Activated T-helper 1 cell treated with anti-CD3 and anti-CD28 coated beads, Interleukin-2, amount 50 U/mL, for 16 hours (primary cell): ENCODE measurements around the gene MAGED4.
"Not testable (repeated sequence)": the region's sequence is repeated elsewhere in the genome, so short reads cannot be mapped to it uniquely, and the experiment has no call there.

Experiments used
- DNase-seq, 2 donors: peaks; one replicate each; pipeline ENCODE4 v3.0.0-alpha.2; 2020; ENCODE audit warnings: low read depth in 1 of 2, low spot score in 1 of 2

Gene MAGED4

DNA sequence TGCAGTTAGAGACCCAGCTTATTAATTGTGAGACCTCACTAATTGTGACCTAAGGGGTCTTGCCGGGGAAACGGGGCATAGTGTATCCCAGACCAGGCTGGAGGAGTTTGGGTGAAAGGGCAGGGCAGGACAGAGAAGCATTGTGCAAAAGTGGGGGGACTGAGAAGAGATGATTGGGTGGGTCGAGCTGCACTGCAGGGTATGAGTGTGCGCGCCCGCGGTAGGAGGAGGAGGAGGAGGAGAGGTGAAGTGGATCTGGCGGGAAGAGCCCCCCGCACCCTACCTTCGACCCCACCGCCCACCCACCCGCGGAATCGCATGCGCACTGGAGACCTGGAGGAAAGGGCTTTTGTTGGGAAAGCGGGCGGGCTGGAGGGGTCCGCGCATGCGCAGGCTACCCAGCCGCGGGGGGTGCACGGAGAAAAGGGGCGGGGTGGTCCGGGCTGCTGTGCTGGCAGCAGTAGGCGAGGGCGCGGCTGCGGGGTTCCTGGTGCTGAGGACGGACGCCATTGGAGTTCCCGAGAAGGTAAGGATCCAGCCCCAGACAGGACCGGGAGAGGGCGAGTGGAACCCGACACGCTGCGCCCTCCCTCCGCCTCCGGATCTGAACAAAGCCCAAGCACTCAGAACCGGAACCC is at the start of gene MAGED4:
Gene MAGED4, plus strand, starts transcription at position 449 of the 638 bp plus-strand sequence. CDS start 1,035 bp downstream, outside the sequence.
- DNase-seq = not testable (repeated sequence)

GRCh38 chrX:52138830-52139544 is 45.7 kb upstream of the MAGED4 start:
- no peak for DNase-seq

GRCh38 chrX:52139545-52139895 is 45.2 kb upstream of the MAGED4 start:
- DNase-seq = no peak

DNA sequence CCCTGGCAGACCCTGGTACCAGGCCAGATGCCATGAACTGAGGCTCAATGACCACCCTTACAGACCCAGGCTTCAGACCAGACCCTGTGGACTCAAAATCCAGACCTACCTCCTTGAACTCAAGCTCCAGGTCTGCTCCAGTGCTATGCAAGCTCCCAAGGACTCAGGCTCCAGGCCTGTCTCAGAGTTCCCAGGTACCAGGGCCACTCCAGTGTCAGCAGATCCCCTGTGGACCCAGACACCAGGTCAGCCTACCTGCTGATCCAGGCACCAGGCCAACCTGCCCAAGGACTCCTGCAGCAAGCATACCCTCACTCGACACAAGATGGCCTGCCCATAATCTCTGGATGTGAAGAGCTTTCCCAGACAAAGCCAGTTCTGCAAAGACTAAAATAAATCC is 44.7 kb upstream of the MAGED4 start:
- DNase-seq = no peak

DNA sequence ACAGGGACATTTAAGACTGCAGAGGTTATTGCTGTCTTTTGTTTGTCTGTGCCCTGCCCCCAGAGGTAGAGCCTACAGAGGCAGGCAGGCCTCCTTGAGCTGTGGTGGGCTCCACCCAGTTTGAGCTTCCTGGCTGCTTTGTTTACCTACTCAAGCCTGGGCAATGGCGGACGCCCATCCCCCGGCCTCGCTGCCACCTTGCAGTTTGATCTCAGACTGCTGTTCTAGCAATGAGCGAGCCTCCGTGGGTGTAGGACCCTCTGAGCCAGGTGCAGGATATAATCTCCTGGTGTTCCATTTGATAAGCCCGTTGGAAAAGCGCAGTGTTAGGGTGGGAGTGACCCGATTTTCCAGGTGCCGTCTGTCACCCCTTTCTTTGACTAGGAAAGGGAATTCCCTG is 34.0 kb upstream of the MAGED4 start:
- not testable (repeated sequence) for DNase-seq

DNA sequence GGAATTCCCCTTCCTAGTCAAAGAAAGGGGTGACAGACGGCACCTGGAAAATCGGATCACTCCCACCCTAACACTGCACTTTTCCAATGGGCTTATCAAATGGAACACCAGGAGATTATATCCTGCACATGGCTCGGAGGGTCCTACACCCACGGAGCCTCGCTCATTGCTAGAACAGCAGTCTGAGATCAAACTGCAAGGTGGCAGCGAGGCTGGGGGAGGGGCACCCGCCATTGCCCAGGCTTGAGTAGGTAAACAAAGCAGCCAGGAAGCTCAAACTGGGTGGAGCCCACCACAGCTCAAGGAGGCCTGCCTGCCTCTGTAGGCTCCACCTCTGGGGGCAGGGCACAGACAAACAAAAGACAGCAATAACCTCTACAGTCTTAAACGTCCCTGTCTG is 24.5 kb upstream of the MAGED4 start:
- DNase-seq = not testable (repeated sequence)

- no peak for DNase-seq
These were observed 17.8 kb upstream of the MAGED4 start for GRCh38 chrX:52166840-52167239.

DNA sequence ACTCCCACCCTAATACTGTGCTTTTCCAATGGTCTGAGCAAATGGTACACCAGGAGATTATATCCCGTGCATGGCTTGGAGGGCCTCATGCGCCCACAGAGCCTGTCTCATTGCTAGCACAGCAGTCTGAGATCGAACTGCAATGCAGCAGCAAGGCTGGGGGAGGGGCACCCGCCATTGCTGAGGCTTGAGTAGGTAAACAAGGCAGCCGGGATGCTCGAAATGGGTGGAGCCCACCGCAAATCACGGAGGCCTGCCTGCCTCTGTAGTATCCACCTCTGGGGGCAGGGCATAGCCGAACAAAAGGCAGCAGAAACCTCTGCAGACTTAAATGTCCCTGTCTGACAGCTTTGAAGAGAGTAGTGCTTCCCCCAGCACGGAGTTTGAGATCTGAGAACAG is 13.6 kb upstream of the MAGED4 start:
- DNase-seq = not testable (repeated sequence)

DNA sequence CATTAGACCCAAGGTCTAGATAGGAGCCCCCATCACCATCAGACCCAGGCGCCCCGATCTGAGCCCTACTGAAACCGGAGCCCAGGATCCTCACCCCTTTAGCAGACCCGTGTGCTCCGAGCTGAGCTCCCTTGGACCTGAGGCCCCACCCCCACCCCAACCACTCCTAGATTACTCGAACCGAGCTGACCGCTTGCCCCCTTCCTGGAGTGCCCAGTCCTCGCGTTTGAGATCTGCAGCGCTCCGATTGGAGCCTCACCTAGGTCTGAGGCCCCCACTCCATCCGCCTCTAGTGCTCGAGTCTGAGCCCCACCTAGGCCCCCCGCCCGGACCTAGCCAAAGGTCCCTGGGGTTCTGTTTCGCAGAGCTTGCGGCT is 378 bp downstream of the MAGED4 start:
- not testable (repeated sequence) for DNase-seq

DNA sequence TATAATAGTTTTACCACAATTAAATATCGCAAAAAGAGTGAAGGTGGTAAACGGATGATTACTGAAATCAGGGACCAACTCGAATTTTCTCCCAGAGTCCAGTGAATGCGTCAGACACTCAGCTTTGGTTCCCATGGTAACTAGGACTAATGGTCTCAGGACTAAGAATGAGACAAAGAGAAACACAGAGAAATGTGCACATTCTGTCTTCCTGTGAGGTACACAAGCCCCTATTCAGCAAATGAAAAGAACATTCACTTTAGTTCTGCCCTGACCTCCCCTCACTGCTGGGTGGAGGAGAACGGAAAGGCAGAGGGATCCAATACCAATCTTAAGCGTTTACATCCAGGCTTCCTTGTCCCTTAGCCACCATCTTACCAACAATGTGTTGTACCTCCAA is 26.7 kb downstream of the MAGED4 start:
- DNase-seq = not testable (repeated sequence)

DNA sequence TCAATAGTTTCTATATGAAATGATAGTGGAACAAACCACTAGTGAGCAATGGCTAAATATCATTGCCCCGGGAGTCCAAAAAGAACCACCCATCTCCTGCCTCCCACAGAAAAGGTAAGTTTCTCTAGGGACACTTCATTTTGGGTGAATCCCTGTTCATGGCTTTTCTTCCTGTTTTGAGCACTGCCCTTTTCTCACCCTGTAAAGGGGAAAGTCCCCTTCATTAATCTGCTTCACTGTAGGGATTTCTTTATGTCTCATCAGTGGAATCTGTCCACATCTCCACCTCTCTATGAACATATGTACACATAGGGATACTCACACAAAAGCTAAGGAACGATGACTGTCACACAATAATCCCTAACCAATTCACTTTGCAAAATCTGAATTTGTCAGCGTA is 28.6 kb downstream of the MAGED4 start:
- DNase-seq = no peak

GRCh38 chrX:52216541-52216940 is 31.9 kb downstream of the MAGED4 start:
- no peak for DNase-seq

- no peak for DNase-seq
These were observed 32.9 kb downstream of the MAGED4 start for GRCh38 chrX:52217494-52218160.

DNA sequence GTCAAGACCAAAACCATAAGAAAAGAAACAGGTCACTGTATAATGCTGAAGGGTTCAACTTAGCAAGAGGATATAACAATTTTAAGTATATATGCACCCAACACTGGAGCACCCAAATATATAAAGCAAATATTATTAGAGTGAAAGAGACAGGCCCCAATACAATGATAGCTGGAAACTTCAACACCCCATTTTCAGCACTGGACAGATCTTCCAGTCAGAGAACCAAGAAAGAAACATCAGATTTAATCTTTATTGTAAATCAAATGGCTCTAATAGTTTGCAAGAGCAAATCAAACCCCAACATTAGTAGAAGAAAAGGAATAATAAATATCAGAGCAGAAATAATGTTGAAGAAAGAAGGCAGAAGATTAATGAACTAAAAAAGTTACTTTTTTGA is 36.2 kb downstream of the MAGED4 start:
- DNase-seq = no peak
